NCI-H1105 (cell line): Measurements from ENCODE around the gene EMILIN3.
A peak's percentile ranks its signal among the peaks of the same experiment; 100 is the strongest.

ENCODE experiments used
- DNase-seq: peaks from one replicate; lab custom pipeline; 2025; lab: John Stamatoyannopoulos, UW

The EMILIN3 gene

DNA sequence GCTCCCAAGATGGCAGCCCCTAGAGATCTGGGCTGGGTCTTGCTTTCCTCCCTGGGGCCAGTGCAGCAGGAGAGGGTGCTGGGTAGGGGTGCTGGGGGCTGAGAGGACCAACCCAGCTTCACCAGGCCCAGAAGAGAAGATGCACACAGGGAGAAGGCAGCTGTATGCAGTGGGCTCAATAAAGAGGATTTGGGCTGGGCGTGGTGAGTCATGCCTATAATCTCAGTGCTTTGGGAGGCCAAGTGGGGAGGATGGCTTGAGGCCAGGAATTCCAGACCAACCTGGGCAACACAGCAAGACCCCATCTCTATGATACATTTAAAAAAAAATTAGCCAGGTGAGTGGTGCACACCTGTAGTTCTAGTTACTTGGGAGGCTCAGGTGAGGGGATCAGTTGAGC, 25.7 kb upstream of the EMILIN3 start:
- no peak for DNase-seq

DNA sequence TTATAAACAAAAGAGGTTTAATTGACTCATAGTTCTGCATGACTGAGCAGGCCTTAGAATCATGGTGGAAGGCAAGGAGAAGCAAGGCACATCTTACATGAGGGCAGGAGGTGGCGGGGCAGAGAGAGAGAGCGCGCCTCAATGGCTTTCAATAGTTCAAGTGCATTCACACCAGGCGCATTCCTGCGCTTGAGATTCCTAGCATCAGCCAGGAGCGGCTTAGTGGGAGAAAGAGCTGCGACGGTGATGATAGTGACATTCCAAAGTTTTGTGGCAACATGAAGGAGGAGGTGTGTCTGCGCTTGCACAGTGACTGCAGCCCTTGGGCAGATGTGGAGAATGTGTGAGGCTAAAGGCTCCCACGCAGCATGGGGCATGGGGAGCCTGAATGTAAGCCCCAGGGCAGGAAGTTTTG, 25.0 kb upstream of the EMILIN3 start:
- DNase-seq: no peak

DNA sequence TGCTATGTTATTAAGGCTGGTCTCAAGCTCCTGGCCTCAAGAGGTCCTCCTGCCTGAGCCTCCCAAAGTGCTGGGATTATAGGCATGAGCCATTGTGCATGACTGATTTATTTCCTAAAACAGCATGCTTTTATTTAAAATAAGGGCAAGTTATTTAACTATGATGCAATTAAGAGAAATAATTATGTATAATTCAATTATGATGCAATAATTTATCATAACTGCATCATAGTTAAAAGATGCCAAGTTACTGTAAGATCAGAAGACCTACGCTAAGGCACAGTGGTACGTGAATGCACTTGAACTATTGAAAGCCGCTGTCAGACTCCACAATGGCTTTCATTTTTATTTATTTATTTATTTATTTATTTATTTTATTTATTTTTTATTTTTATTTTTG, 24.3 kb upstream of the EMILIN3 start:
- DNase-seq: no peak

DNA sequence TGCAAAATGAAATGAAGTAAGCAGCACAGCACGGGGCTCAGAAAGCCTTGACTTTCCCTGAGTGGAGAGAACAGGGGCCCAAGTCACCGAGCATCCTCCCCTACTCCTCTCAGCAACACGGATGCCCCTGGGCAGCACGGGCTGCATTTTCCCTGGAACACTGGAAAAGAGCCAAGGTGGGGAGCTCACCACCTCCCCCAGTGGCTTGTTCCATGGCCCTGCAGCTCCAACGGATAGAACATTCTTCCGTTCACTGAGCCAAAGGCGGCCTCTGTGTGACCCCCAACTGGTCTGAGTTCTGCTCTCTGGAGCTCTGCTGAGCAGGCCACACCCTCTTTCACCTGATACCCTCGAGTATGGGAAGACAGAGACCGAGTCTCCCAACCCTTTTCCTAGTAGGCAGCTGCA, 20.8 kb upstream of the EMILIN3 start:
- DNase-seq: no peak

DNA sequence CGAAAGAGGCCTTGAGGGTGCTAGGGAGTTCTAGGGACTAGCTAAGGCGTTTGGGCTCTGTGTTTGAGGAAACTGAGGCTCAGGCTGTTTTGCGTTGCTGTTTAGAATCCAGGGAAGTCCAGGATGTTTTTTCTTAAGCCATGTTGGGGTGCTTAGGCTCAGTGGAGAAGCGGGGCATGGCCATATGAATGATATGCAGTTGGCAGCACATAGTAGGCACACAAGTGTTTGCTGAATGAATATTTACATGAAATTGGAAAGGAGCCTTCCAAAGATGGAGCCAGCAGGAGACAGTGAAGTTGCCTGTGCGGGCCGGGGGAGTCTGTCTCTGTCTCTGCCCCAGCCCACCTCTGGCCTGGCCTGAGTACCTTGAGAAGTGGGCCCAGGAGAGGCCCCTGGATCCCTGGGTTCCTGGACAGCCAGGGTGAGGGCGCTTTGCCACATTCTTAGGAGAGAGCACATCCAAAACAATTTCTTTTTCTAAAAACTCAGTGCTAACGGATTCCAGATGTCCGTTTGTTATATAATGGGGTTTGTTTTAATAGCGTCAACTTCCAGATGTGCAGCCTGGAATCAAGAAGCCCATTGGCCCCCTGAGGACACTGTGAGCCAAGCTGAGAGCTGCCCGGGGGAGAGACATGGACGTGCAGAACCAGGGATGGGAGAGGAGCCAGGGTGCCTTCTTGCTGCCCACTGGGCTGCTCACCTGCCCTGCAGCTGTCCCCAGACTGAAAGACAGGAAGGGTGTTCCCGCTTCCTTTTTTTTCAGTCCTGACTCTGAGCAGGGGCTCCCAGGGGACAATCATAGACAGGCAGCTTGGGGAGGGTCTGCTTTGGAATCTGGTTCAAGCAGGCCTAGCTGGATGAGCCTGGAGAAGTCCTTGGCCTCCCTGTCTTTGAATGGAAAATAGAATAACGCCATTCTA, 20.1 kb upstream of the EMILIN3 start:
- DNase-seq: no peak

DNA sequence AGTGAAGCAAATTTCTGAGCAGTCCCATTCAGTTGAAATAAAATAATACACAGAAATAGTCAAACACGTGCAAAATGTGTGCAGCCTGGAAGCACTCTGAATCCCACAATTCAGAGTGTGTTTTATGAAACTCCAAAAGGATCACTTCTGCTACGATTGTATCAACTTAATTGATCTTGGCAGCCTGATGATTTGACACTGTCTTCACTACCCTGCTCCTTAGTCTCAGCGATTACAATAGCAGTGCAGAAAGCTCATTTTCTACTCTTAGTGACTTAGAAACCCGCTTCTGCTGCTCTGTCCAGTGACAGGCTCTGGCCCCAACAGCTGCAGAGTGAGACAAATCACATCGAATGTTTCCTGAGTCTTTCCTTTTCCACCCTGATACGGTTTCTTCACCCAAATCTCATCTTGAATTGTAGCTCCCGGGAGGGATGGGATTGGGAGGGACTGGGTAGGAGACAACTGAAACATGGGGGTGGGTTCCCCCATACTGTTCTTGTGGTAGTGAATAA, 16.2 kb upstream of the EMILIN3 start:
- no peak for DNase-seq

DNA sequence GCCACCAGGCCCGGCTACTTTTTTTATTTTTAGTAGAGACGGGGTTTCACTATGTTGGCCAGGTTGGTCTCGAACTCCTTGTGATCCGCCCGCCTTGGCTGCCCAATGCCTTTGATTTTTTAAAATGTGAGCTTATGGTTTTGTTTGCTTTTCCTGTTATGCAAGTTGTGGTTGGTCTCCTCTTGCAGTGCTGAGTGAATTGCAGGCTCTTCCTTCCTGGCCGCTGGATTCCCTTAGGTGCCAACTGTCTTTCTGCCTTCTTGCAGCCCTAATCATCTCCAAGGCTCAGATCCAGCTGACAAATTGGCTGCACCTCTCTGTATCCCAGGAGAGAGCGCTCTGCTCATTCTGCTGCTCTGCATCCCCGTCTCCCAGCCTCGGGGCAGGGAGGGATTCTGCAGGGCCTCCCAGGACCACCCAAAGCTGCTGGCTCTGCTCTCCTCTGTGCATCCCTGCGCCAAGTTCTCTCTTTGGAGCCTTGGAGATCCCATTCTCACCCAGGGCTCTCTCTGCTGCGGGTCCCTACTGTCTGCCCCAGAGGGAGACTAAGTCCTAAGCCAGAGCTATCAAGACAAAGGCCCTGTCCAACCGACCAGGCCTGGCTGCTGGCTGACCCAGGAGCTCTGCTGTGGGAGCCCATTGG, 14.1 kb upstream of the EMILIN3 start:
- no peak for DNase-seq

DNA sequence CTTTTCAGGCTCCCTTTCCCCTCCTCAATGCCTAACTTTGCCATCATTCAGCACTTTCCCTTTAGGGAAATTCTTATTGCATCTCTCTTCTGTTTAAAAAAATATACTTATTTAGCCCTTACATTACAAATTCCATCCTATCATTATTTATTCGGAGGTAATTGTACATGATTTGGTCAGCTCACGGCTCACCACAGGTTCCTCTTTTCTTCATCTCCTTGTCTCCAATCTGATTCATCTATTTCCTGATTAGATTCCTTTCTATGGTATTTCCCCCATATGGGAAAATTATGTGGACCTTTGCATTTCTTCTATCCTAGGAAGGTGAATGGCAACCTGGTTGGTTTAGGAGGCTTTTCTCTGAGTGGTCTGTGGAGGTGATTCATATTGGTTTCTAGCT, 12.9 kb upstream of the EMILIN3 start:
- DNase-seq: no peak

DNA sequence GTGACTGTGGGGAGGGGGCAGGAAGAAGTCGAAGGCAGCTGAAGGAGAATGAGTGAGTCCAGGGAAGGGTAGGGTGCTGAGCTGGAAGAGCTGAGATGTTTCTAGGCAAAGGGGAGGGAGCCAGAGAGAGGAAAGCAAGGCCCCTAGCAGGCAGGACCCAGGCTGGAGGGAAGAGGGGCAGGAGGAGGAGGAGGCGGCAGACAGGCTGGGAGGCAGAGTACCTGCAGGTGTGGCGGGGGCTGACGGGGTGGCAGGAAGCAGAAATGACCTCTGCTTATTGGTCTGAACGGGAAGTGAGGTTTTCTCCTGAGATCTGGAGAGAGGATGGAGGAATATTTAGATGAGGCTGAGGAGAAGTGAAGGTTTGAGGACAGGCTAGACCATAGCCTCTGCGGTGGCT, 10.7 kb upstream of the EMILIN3 start:
- no peak for DNase-seq

DNA sequence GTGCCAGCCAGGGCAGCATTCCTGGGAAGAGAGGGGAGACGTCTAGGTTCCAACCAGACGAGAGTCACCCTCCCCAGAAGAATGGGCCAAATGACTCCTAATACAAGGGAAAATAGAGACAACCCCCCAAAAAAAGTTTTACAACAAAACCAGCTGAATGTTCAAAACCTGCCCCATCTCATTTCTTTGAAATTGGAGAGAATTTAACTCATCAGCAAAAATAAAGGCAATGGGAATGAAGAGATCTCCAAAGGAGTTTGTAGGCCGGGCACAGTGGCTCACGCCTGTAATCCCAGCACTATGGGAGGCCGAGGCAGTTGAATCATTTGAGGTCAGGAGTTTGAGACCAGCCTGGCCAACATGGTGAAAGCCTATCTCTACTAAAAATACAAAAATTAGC, 9.7 kb upstream of the EMILIN3 start:
- DNase-seq: no peak

DNA sequence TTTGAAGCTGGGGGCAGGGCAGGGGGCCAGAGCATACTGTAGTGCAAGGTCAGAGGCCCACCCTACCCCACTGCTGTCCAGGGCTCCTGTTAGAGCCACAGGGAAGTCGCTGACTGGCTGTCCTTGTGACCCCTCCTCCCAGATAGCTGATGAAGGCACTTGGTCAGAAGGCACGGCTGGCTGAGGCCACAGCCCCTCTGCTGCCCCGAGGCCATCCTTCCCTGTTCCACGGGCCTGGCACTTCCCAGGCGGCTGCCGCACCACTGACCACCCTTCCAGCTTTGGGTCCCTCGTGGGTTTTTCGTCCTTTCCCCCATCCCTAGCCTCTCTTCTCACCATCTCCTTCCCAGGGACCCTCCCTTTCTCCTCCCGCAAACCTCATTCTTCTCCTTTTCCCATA, 9.2 kb upstream of the EMILIN3 start:
- DNase-seq: no peak

DNA sequence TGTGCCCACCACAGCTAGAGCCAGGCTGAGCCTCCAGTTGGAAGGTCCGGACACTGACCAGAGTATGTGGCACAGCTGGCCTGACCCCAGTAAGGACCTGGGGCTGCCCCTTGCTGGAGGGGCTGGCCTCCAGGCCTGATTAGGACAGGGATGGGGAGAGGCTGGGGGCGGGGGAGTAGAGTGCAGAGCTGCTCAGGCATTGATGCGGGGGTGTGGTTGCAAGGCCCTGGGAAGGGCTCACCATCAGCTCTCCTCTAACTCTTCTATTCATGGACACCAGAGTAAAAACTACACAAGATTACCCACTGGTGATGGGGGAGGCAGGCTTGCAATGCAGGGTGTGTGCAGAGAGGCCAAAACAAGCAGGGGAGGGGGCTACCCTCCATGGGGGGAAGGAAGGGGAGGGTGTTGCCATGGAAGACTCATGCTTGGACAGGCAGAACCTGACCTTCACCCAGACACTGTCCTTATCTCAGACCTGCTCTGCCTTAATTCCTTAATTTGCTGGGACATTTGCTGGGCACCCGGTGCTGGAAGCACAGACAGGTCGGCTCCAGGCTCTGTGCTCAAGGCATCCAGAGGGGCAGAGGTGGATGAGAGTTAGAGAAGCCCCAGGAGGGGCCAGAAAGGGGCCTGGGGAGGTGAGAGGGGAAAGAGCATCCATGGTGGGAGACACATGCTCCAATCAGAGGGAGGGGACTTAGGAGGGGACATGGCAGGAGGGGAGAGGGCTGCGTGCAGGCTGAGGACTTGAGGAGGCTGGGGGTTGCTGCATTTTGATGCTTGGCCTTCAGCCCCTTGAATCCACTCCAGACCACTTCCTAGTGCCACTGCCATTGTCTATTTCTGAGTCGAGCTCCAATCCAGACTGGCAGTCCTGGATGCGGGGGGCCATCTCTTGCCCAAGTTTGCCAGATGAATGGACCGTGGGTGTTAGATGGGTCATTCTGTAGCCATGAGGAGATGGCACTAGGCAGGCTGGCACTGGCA, 7.6 kb upstream of the EMILIN3 start:
- no peak for DNase-seq

DNA sequence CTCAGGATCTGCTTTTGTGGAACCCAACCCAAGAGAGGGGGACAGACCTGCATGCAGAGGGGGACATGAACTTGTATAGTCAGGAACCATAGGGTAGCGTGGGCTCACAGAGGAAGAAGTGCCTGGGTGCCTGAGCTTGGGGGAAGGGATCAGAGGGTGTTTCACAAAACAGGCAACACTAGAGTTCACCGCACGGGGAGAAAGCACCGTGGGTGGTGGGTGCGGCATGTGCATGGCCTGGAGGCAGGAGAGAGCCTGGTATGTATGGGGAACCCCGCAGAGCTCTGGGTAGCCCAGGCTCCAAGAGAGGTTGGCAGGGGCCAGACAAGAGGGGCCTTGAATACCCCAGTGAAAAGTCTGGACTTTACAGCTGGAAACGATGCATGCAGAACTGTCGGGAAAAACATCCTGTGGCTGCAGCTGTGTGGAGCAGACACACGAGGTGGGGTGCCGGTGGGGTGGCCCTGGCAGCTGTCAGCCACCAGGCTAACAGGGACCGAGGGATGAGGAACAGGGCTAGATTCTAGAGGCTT, 6.7 kb upstream of the EMILIN3 start:
- DNase-seq: no peak

DNA sequence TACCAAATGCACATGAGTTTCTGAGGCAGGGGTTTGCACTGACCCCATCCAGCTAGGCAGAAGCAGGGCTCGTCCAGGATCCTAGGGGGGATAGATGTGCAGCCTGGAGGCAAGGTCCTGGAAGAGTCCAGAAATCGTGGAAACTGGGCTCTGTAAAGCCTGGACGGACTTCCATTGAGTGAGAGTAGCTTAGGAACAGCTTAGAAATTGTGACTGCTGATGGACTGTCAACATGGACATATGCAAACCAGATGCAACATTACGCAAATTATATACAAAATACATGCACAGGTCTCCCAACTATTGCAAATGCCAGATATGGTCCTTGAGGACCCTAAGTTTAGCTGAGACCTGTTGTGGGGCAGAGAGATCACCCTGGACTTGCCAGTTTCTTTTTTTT, 4.8 kb upstream of the EMILIN3 start:
- no peak for DNase-seq

DNA sequence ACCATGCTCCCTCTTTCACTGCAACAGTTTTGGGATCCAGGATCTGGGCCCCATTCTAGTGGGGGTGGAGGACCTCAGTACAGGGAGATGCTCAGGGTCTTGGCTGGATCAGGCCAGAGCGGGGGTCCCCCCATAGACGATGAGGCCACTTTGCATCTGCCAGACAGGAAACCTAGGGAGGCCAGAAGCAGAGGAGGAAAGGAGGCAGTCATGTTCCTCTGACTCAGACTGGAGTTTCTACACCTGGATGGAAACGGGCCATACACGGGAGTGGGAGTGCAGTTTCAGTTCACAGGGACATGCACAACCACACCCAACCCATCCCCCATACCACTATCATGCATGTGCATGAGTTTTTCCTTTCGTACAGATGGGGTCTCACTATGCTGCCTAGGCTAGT, 3.6 kb upstream of the EMILIN3 start:
- no peak for DNase-seq

DNA sequence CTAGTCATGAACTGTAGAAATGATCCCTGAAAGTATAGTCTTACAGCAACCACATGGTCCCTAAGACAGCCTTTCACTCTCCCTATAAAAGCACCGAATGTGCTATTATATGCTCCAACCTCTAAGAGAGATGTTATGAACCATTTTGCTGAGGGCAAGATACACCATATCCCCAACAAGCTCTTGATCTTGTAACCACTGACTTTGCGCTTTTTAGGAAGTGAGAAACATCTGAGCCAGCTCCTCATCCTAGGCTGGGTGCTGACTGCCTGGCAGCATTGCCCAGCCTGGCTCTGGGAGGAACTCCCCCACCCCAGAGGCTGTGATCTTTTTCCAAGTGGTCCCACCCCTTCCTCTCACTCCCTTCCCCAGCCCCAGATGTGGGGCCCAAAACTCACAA, 3.1 kb upstream of the EMILIN3 start:
- no peak for DNase-seq

DNA sequence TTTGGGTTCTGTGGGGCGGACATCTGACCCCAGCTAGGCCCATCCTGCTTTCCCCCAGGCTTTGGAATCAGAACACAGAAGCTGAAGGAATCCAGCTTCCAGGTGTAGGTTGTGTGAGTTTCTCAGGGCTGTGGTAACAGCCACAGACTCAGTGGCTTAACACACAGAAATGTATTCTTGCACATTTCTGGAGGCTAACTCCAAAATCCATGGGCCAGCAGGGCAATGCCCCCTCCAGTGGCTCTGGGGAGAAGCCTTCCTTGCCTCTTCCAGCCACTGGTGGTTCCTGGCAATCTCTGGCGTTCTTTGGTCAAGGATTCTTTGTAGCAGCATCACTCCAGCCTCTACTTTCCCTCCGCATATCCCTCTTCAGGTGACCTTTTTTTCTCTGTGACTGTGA, 1.3 kb upstream of the EMILIN3 start:
- DNase-seq: no peak

DNA sequence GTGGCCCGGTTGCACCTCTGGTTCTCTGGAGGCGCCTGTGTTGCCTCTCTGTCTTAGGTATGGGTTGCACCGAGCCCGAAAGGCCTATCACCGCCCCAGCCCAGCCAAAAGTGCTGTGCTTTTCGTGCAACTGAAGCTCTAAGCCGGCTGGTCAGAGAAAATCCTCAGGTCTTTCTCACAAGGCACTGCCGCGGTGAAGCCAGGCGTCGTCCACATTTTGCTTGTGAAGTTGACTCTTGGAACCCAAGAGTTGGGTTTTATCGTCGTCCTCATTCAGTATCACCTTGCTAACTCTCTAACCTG, 726 bp upstream of the EMILIN3 start:
- no peak for DNase-seq

DNA sequence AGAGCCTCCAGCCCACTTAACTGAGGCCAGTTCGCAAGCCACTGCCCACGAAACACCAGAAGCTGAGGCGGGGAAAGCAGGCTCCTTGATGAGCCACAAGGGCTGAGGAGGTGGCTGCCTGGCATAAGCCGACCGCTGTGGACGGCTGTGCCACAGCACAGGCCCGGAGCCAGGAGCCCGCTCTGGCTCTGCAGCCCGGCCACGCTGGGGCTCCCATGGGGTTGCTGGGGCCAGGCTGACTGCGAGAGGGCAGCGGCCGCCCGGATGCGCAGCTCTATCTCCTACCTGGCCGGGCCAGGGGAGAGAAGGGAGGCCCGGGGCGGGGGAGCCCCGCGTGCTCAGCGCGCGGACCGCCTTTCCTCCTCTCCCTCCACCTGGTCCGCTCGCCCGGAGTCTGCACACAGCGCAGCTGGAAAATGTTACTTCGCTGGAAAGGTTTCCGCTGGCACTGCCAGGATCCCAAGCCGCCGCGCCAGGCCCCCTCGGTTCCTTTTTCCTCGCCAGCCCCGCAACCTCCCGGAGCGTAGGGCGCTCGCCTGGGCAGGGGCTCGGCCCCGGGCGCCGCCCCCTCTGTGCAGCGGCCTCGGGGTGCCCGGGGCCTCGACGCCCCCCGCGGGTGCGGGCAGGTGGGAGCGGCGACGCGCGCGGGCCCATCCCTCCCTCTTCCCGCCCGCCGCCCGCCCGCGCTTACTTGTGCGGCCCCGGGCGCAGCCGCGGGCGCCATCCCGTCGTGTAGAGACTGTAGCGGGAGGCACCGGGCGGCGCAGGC, 657 bp downstream of the EMILIN3 start:
- DNase-seq: peak; percentile 65

DNA sequence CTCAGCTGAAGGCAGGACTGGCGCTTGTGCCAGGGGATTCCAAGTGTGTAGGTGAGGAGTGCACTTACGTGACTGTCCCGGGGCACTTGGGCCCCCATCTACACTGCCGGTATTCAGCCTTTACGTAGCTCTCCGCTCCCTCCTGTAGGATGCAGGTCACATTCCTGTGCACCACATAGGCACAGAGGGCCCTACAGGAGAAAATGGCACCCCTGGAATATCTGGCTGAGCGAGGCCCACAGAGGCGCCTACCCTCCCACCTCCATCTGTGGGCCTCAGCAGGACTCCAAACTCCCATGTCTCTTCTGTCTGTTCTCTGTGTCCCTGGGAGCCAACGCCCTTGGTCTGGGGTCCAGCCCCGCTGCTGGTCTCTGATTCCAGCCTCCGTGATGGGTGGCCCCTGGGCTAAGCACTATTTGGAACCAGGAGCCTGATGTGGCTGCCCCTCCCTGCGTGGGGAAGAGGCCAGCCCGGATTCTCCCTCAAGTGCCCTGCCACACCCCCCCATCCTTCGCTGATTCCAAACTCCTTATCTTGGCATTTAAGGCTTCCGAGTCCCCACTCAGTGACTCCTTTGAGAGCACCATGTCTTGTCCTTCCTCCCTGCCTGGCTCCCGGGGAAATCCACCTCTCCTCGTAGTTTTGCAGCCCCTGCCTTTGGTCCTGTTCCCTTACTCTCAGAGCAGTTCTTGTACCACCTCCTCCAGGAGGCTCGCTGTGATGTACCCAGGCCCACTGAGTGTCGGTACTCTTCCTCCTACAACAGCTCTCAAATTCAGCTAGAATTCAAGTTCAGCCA, 1.5 kb downstream of the EMILIN3 start:
- DNase-seq: no peak
